Stromal cell of bone marrow (primary cell): ENCODE results near the gene PTPRR.
"Not testable (repeated sequence)": the region's sequence is repeated elsewhere in the genome, so short reads cannot be mapped to it uniquely, and the experiment has no call there.

Experiments
- DNase-seq: peaks from one replicate; pipeline ENCODE4 v3.0.0-alpha.2; 2012; ENCODE audit warnings: low read depth

Gene PTPRR

GRCh38 chr12:70840656-70841350 is 79.7 kb downstream of the PTPRR start:
- no peak for DNase-seq

GRCh38 chr12:70839544-70839943 is 81.0 kb downstream of the PTPRR start:
- no peak for DNase-seq

GRCh38 chr12:70838127-70838526 is 82.4 kb downstream of the PTPRR start:
- DNase-seq = no peak

GRCh38 chr12:70837026-70837425 is 83.5 kb downstream of the PTPRR start:
- no peak for DNase-seq

GRCh38 chr12:70835948-70836347 is 84.6 kb downstream of the PTPRR start:
- DNase-seq = no peak

- no peak for DNase-seq
These were observed 89.0 kb downstream of the PTPRR start for GRCh38 chr12:70831543-70831942.

GRCh38 chr12:70830221-70831061 is 90.1 kb downstream of the PTPRR start:
- no peak for DNase-seq

- DNase-seq = no peak
These were observed 91.5 kb downstream of the PTPRR start for GRCh38 chr12:70829070-70829469.

GRCh38 chr12:70828351-70828750 is 92.2 kb downstream of the PTPRR start:
- DNase-seq = peak; percentile 55

- no peak for DNase-seq
These were observed 94.4 kb downstream of the PTPRR start for GRCh38 chr12:70826156-70826555.

- no peak for DNase-seq
These were observed 96.0 kb downstream of the PTPRR start for GRCh38 chr12:70824511-70824910.

- no peak for DNase-seq
These were observed 97.2 kb downstream of the PTPRR start for GRCh38 chr12:70823182-70823976.

- no peak for DNase-seq
These were observed 98.1 kb downstream of the PTPRR start for GRCh38 chr12:70822412-70822811.

- no peak for DNase-seq
These were observed 104.6 kb downstream of the PTPRR start for GRCh38 chr12:70815971-70816391.

- DNase-seq = no peak
These were observed 105.5 kb downstream of the PTPRR start for GRCh38 chr12:70815056-70815455.

GRCh38 chr12:70813559-70813958 is 107.0 kb downstream of the PTPRR start:
- DNase-seq = no peak

GRCh38 chr12:70812136-70812535 is 108.4 kb downstream of the PTPRR start:
- DNase-seq = no peak

- DNase-seq = no peak
These were observed 110.7 kb downstream of the PTPRR start for GRCh38 chr12:70809887-70810286.

- not testable (repeated sequence) for DNase-seq
These were observed 112.5 kb downstream of the PTPRR start for GRCh38 chr12:70807993-70808392.

GRCh38 chr12:70806827-70807226 is 113.7 kb downstream of the PTPRR start:
- no peak for DNase-seq

GRCh38 chr12:70806043-70806442 is 114.5 kb downstream of the PTPRR start:
- DNase-seq = no peak

- peak; percentile 22 for DNase-seq
These were observed 122.3 kb downstream of the PTPRR start for GRCh38 chr12:70798016-70798783.
